Fibroblast of lung (primary cell): ENCODE data around the gene ICA1L.

ENCODE experiments used
- CTCF ChIP-seq, 2 donors: IDR thresholded peaks in 1 of 2; conservative IDR thresholded peaks in 1 of 2; 1 replicate in 1 of 2; 2 replicates in 1 of 2; pipeline ENCODE4 v1.5.1; 2011 to 2012; ENCODE audit warnings: low read length in 2 of 2, control low read depth in 1 of 2, inconsistent platforms in 1 of 2, low read depth in 1 of 2, mild to moderate bottlenecking in 1 of 2
- EZH2 ChIP-seq: IDR thresholded peaks from 2 replicates; pipeline ENCODE4 v1.5.1; 2012; ENCODE audit warnings: low read length, control low read depth, mild to moderate bottlenecking; ENCODE audit errors: missing control alignments

- TF ChIP-seq CTCF (conservative IDR thresholded peaks at IDR 0.05 in 1 of 2, IDR thresholded peaks at IDR 0.05 in 1 of 2; ENCODE audit: low read depth in 1 of 2, low read length in 2 of 2) (no peak), EZH2 (no peak)
Observed at GRCh38 chr2:202813387-202813786, 58.2 kb downstream of the ICA1L start.
